Left lung (tissue), 10 donors: ENCODE measurements around the gene EVL. TPM values are rescaled to one million over a fixed set of nuclear protein-coding genes. Genes with fewer than 3 reads are reported as not detected.

Experiments
- ATAC-seq: fragments of 200-7000 bp; cut with Tn5 transposase; one replicate; pipeline ENCODE4 v1.9.1; 2020; ENCODE audit warnings: moderate library complexity
- DNase-seq, 4 donors: peaks; one replicate each; pipeline ENCODE4 v3.0.0-alpha.2; 2013 to 2020
- H3K27ac ChIP-seq, 2 donors: fragments of 200-600 bp; sonication (generic) in 1 of 2; one replicate each; pipeline versions ENCODE4 v1.5.0 to v1.8.0; 2020 to 2021
- H3K27me3 ChIP-seq, 2 donors: fragments of 200-600 bp; sonication (generic) in 1 of 2; one replicate each; pipeline versions ENCODE4 v1.5.0 to v1.8.0; 2020 to 2021
- H3K36me3 ChIP-seq, 2 donors: fragments of 200-600 bp; sonication (generic) in 1 of 2; one replicate each; pipeline versions ENCODE4 v1.5.0 to v1.8.0; 2020 to 2021
- H3K4me1 ChIP-seq, 2 donors: fragments of 200-600 bp; one replicate each; pipeline ENCODE4 v1.8.0; 2021
- H3K4me3 ChIP-seq, 2 donors: fragments of 200-600 bp; sonication (generic) in 1 of 2; one replicate each; pipeline versions ENCODE4 v1.5.0 to v1.8.0; 2020 to 2021; ENCODE audit warnings: mild to moderate bottlenecking in 1 of 2
- H3K9me3 ChIP-seq, 2 donors: fragments of 200-600 bp; sonication (generic) in 1 of 2; one replicate each; pipeline versions ENCODE4 v1.5.0 to v1.8.0; 2020 to 2021
- intact Hi-C, 2 donors: fragments of 100-400 bp; cut with DNase I; formaldehyde crosslinking; loops; one replicate each; pipeline versions ENCODE4 v1.11.2 to v1.14.2; 2022
- polyA plus RNA-seq, 6 donors: library from polyadenylated mRNA; unstranded; fragments of 120-200 nt; gene quantifications; one replicate each; pipeline ENCODE4 v1.2.1, GENCODE V29; 2013; ENCODE audit not compliant: insufficient read length in 6 of 6
- total RNA-seq, 2 donors: library from RNA; stranded (reverse); fragmentation: NEBNext Ultra II Directional; extraction: Animal tissue kit (Norgen Biotek cat#: 25700); gene quantifications; one replicate each; pipeline ENCODE4 v1.2.1, GENCODE V29; 2021
- TF ChIP-seq, protein P1 (sequence below), 2 donors: fragments of 200-600 bp; sonication (generic) in 1 of 2; IDR thresholded peaks; one replicate each; pipeline versions ENCODE4 v1.5.0 to v1.8.0; 2021; ENCODE audit warnings: antibody characterized with exemption in 2 of 2
- donor health status: DM: no; HTN: yes; CAD: no.
- donor health status: DM: no; HTN: no; CAD: no.

The EVL gene
- total and polyA plus RNA-seq, 8 donors: 60.2 to 264 (median 197) TPM

DNA sequence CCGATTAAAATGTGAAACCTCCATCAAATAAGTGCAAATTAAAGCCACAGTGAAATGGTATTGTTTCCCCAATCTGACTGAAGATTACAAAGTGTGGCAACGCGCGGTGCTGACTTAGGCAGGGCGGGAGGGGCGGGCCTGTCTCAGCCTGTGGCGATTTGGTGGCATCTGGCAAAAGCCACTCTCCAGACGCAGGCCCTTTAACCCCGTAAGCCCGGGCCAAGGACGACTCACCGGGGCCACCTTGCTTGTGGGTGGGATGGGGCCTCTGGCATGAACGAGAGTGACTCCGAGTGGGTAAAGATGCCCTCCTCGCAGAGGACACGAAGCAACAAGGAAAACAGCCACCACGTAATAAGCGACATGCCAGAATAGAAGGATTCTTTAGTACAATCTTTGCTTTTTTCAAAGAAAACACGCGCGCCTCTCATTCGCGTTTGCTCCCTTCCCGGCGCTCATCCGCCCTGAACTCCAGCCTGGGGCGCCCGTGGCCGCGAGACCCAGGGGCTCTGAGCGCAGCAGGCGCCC lies 93.4 kb downstream of the EVL start:
- ATAC-seq: no peak
- peak in 1 of 4 donors; percentile 55 for DNase-seq

DNA sequence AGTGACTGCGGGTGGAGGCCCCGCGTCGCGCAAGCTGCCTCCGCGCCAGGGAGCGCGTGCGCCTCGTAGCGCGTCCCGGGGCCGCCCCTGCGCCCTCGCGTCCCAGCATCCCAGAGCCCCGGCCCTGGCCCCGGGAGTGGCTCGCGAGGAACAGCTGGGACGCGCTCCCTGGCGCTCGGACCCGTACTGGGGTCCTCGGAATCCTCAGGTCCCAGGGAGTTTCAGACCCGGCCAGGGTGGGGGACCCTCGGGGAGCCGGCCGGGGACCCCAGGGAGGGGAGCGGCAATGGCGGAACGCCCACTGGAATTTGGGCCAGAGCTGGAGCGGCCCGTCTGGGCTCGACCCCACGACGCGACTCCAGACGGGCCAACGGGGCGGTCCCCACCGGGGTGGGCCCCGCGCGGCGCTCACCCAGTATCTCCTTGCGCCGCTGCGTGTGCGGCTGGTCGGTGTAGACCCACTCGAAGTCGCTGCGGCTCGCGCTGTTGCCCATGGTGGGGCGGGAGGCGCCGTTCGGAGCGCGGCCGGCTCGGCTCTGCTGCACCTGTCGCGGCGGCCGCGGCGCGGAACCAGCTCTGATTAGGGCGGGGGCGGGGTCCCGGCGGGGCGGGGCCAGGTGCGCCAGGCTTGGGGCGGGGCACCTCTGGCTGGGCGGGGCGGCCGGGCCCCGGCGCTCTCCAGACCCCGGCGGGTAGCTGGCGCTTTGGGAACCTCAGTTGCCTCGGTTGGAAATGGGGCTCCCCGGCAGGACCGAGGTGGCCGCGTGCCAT lies 94.1 kb downstream of the EVL start, which contains the start of gene DEGS2:
DEGS2 (minus strand) TSS at position 552 of the 771 bp plus-strand sequence; CDS start at position 494, 58 bp downstream.
- peak within 1 kb of the TSS; percentile 37 to 45 for H3K4me3 ChIP-seq
- TF ChIP-seq, protein P1, sequence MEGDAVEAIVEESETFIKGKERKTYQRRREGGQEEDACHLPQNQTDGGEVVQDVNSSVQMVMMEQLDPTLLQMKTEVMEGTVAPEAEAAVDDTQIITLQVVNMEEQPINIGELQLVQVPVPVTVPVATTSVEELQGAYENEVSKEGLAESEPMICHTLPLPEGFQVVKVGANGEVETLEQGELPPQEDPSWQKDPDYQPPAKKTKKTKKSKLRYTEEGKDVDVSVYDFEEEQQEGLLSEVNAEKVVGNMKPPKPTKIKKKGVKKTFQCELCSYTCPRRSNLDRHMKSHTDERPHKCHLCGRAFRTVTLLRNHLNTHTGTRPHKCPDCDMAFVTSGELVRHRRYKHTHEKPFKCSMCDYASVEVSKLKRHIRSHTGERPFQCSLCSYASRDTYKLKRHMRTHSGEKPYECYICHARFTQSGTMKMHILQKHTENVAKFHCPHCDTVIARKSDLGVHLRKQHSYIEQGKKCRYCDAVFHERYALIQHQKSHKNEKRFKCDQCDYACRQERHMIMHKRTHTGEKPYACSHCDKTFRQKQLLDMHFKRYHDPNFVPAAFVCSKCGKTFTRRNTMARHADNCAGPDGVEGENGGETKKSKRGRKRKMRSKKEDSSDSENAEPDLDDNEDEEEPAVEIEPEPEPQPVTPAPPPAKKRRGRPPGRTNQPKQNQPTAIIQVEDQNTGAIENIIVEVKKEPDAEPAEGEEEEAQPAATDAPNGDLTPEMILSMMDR (IDR thresholded peaks at IDR 0.05): no peak
- no peaks in the 10 kb centered on the region for H3K36me3 ChIP-seq
- H3K4me1 ChIP-seq: peaks cover 8 to 15% of the 10 kb centered on the region in 2 donors
- no peak within 1 kb of the TSS for H3K27ac ChIP-seq
- H3K9me3 ChIP-seq: peaks cover 0 to 9% of the 10 kb centered on the region in 2 donors
- ATAC-seq (peak; percentile 96), DNase-seq (peak in 1 of 4 donors; percentile 88)
- intact Hi-C loops: no loop called here
- peaks cover 26 to 47% of the 10 kb centered on the region in 2 donors for H3K27me3 ChIP-seq

More for the DNA sequence above, 93.4 kb downstream of the EVL start:
- Histone ChIP-seq H3K4me1 (peaks cover 8 to 15% of the 10 kb centered on the region in 2 donors), H3K27me3 (peaks cover 26 to 47% of the 10 kb centered on the region in 2 donors), H3K9me3 (peaks cover 0 to 9% of the 10 kb centered on the region in 2 donors), H3K4me3 (peak overlapping the region; percentile 37 to 45), H3K36me3 (no peaks in the 10 kb centered on the region), H3K27ac (no peak overlapping the region)
- TF ChIP-seq, protein P1 (IDR thresholded peaks at IDR 0.05): no peak
- intact Hi-C loops: no loop called here

DNA sequence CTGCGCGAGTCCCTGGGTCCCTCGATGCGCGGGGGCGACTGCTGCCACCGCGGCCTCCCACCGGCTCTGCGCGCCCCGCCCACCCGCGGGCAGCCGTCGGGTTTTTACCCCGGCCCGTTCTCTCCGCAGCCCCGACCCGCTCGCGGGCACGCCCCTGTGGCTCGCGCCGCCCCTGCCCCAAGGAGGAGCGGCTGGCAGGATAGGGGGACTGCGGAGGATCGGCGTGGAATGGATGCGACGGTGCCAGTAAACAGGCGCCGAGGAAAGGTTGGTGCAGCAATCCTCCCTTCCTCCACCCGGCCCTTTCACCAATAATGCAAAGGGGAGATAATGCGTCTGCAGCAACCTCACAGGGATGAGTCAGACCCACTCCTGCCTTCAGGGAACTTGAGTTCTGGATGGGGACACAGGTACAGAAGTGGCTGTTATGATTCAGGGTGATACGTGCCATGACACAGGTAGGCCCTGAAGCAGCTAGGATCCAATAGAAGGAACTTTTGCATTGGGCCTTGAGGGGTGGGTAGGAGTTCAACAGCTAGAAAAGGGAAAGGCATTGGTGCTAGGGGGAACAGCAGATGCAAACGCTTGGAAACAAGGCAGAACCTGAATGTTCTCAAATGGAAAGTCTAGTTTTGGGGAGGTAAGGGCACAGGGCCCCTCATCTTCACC lies 94.8 kb downstream of the EVL start:
- DNase-seq (no peak), ATAC-seq (peak; percentile 38)
- Histone ChIP-seq H3K9me3 (peaks cover 0 to 3% of the 10 kb centered on the region in 2 donors), H3K4me3 (peak overlapping the region in 1 of 2 donors; percentile 45), H3K36me3 (no peaks in the 10 kb centered on the region), H3K27me3 (peaks cover 26 to 47% of the 10 kb centered on the region in 2 donors), H3K4me1 (peaks cover 8 to 15% of the 10 kb centered on the region in 2 donors), H3K27ac (no peak overlapping the region)
- intact Hi-C loops: no loop called here
- TF ChIP-seq, protein P1 (IDR thresholded peaks at IDR 0.05): no peak

DNA sequence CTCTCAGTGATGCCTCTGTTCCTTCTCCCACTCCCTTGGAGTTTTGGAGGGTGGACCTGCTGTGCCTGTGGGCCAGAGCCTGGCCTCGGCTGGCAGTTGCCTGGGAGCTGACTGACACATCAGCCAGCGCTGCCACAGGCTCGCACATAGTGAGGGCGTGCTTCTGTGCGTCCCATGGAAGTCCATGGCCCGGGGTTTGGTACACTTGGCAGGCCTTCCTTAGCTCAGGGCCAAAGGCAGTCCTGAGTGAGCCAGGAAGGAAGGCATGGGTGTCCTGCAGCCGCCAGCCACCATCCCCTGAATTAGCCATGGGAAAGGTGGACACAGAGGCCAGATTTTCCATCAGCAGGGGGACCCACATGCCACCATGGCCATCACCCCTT lies 95.3 kb downstream of the EVL start:
- Histone ChIP-seq H3K9me3 (no peaks in the 10 kb centered on the region), H3K27ac (no peak overlapping the region), H3K36me3 (no peaks in the 10 kb centered on the region), H3K4me3 (no peak overlapping the region), H3K4me1 (peaks cover 8 to 15% of the 10 kb centered on the region in 2 donors), H3K27me3 (peaks cover 26 to 47% of the 10 kb centered on the region in 2 donors)
- DNase-seq (no peak), ATAC-seq (no peak)
- TF ChIP-seq, protein P1 (IDR thresholded peaks at IDR 0.05): no peak
- intact Hi-C loops: no loop called here

DNA sequence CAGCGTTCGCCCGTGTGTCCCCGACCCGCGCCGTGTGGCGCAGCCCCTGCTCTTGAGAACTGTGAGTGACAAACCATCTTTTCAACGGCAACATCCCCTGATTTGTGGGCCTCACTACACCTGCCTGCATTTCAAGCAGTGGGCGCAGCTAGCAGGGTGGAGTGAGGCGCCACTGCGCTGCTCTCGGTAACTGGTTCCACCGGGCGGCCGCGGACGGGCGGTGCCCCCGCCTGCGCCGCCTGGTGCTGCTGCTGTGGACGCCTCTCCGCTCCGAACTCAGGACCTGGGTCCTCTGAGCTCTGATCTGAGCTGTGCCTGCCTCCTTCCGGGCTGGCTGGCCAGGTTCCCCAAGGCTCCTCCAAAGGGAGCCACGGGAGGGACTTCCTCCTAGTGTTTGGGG lies 100.2 kb downstream of the EVL start:
- no peak overlapping the region for H3K27ac ChIP-seq
- peaks cover 4 to 23% of the 10 kb centered on the region in 2 donors for H3K27me3 ChIP-seq
- intact Hi-C loops: no loop called here
- DNase-seq: peak in 2 of 4 donors; percentile 55 to 83
- H3K9me3 ChIP-seq: no peaks in the 10 kb centered on the region
- no peaks in the 10 kb centered on the region for H3K36me3 ChIP-seq
- H3K4me3 ChIP-seq: no peak overlapping the region
- ATAC-seq: peak; percentile 83
- TF ChIP-seq, protein P1 (IDR thresholded peaks at IDR 0.05): no peak
- peaks cover 0 to 8% of the 10 kb centered on the region in 2 donors for H3K4me1 ChIP-seq
